K562 (cell line): ENCODE data around the gene APOB. TPM values are rescaled to one million over a fixed set of nuclear protein-coding genes. Genes with fewer than 3 reads are reported as not detected.

Source experiments
- ATAC-seq: fragments of 200-7000 bp; cut with Tn5 transposase; 3 replicates; pipeline ENCODE4 v1.9.1; 2020; ENCODE audit warnings: moderate library complexity
- BruUV-seq: library from RNA; stranded (reverse); fragments of 400-500 nt; replicated peaks from 2 replicates; lab custom pipeline; 2021; lab: Mats Ljungman, UMichigan
- CTCF ChIA-PET: fragments of 300-600 bp; formaldehyde crosslinking; extraction: SDS; loops from one replicate; lab custom pipeline; 2021; ENCODE audit warnings: low intra/inter-chr PET ratio; lab: Yijun Ruan, JAX
- POLR2A ChIA-PET: fragments of 300-600, 350-650 bp; sonication (Branson Sonifier 250); formaldehyde crosslinking; extraction: SDS; loops from one replicate; lab custom pipeline; 2021; ENCODE audit warnings: antibody characterized with exemption, inconsistent platforms; lab: Yijun Ruan, JAX
- DNase-seq, 4 experiments: peaks; one replicate each; pipeline versions ENCODE4 v3.0.0 to v3.0.0-alpha.2; 2011 to 2018; ENCODE audit warnings: low spot score in 3 of 4, mixed read lengths in 3 of 4; ENCODE audit errors: extremely low read depth in 1 of 4
- FAIRE-seq: peaks from 2 replicates; lab custom pipeline; 2011; peaks lifted over from hg19 to GRCh38; lab: Jason Lieb, UNC
- H2AFZ ChIP-seq: 2 replicates; pipeline ENCODE4 v1.6.0; 2011; ENCODE audit warnings: low read depth, low read length, control low read depth, inconsistent platforms
- H3K27ac ChIP-seq: fragments of 200-600 bp; 3 replicates; pipeline ENCODE4 v1.8.0; 2011; ENCODE audit warnings: low read depth, mild to moderate bottlenecking, control low read depth, inconsistent platforms, low read length, moderate library complexity, mixed read lengths; ENCODE audit errors: extremely low read depth
- H3K27me3 ChIP-seq, 2 experiments: fragments of 300-600 bp in 1 of 2; 2 replicates in 1 of 2; 3 replicates in 1 of 2; pipeline versions ENCODE4 v1.6.0 to v1.8.0; 2011; ENCODE audit warnings: inconsistent platforms in 2 of 2, low read length in 2 of 2, mild to moderate bottlenecking in 1 of 2, mixed read lengths in 1 of 2, moderate library complexity in 1 of 2; ENCODE audit not compliant: control insufficient read depth in 2 of 2, insufficient read depth in 2 of 2
- H3K36me3 ChIP-seq: fragments of 300-600 bp; 3 replicates; pipeline ENCODE4 v1.8.0; 2011; ENCODE audit warnings: mild to moderate bottlenecking, low read length, inconsistent platforms; ENCODE audit not compliant: control insufficient read depth, insufficient read depth
- H3K4me1 ChIP-seq, 2 experiments: fragments of 200-600 bp in 1 of 2; replicated peaks in 1 of 2; 2 replicates in 1 of 2; 3 replicates in 1 of 2; pipeline versions ENCODE4 v1.5.1 to v1.8.0; 2011; ENCODE audit warnings: inconsistent platforms in 2 of 2, low read length in 2 of 2, mild to moderate bottlenecking in 1 of 2, mixed read lengths in 1 of 2, moderate library complexity in 1 of 2; ENCODE audit not compliant: control insufficient read depth in 2 of 2, insufficient read depth in 2 of 2
- H3K4me2 ChIP-seq: 2 replicates; pipeline ENCODE4 v1.6.1; 2011; ENCODE audit warnings: low read length, control low read depth, inconsistent platforms, mixed read lengths; ENCODE audit not compliant: insufficient read depth
- H3K4me3 ChIP-seq: fragments of 200-600 bp; sonication (generic), shearing (Covaris generic); 2 replicates; pipeline ENCODE4 v1.5.1; 2016; ENCODE audit warnings: control low read depth, inconsistent platforms
- H3K79me2 ChIP-seq: fragments of 200-600 bp; 3 replicates; pipeline ENCODE4 v1.8.0; 2011; ENCODE audit warnings: low read length, inconsistent platforms; ENCODE audit not compliant: control insufficient read depth, insufficient read depth
- H3K9ac ChIP-seq, 2 experiments: 2 replicates each; pipeline versions ENCODE4 v1.6.0 to v1.6.1; 2011; ENCODE audit warnings: low read depth in 2 of 2, low read length in 2 of 2, control low read depth in 1 of 2, inconsistent platforms in 1 of 2, mild to moderate bottlenecking in 1 of 2, mixed read lengths in 1 of 2; ENCODE audit not compliant: insufficient read depth in 1 of 2
- H3K9me1 ChIP-seq: one replicate; pipeline ENCODE4 v1.6.0; 2011; ENCODE audit warnings: inconsistent platforms, mild to moderate bottlenecking, low read length, moderate library complexity; ENCODE audit not compliant: control insufficient read depth, insufficient read depth
- H3K9me3 ChIP-seq: replicated peaks from 2 replicates; pipeline ENCODE4 v1.5.1; 2011; ENCODE audit warnings: low read depth, low read length, inconsistent platforms; ENCODE audit not compliant: control insufficient read depth, insufficient read depth
- H4K20me1 ChIP-seq: replicated peaks from 2 replicates; pipeline ENCODE4 v1.6.1; 2011; ENCODE audit warnings: low read length, inconsistent platforms, mixed read lengths; ENCODE audit not compliant: control insufficient read depth, insufficient read depth
- BMI1 ChIP-seq: fragments of 150-350 bp; IDR thresholded peaks from 2 replicates; pipeline ENCODE4 v1.6.1; 2014; ENCODE audit warnings: low read length
- CSDE1 ChIP-seq, 2 experiments: fragments of 450-650 bp; IDR thresholded peaks; 2 replicates each; pipeline ENCODE4 v1.6.1; 2016; ENCODE audit warnings: mild to moderate bottlenecking in 1 of 2
- E2F6 ChIP-seq, 2 experiments: IDR thresholded peaks; 2 replicates each; pipeline ENCODE4 v1.6.1; 2011; ENCODE audit warnings: borderline replicate concordance in 1 of 2, control low read depth in 1 of 2, low read depth in 1 of 2, low read length in 1 of 2, mild to moderate bottlenecking in 1 of 2, mixed read lengths in 1 of 2, moderate library complexity in 1 of 2; ENCODE audit not compliant: insufficient read depth in 1 of 2, insufficient read length in 1 of 2, poor library complexity in 1 of 2, severe bottlenecking in 1 of 2; ENCODE audit errors: extremely low read depth in 1 of 2
- GABPB1 ChIP-seq: sonication (generic); formaldehyde crosslinking; IDR thresholded peaks from 2 replicates; pipeline ENCODE4 v1.8.0; 2022; ENCODE audit warnings: mild to moderate bottlenecking, missing genetic modification reagents
- KDM1A ChIP-seq, 2 experiments: fragments of 450-650 bp; IDR thresholded peaks; 2 replicates each; pipeline ENCODE4 v1.6.1; 2016; ENCODE audit warnings: mild to moderate bottlenecking in 2 of 2
- MEF2D ChIP-seq: conservative IDR thresholded peaks from 2 replicates; pipeline ENCODE4 v1.6.1; 2016; ENCODE audit warnings: low read depth, missing genetic modification characterization, missing compliant biosample characterization
- PBX2 ChIP-seq, 2 experiments: IDR thresholded peaks in 1 of 2; conservative IDR thresholded peaks in 1 of 2; 2 replicates each; pipeline ENCODE4 v1.6.1; 2016; ENCODE audit warnings: low read depth in 2 of 2, mild to moderate bottlenecking in 1 of 2, missing compliant biosample characterization in 1 of 2, missing genetic modification characterization in 1 of 2, moderate library complexity in 1 of 2
- PHF21A ChIP-seq: fragments of 450-650 bp; IDR thresholded peaks from 2 replicates; pipeline ENCODE4 v1.6.1; 2017; ENCODE audit warnings: low read depth, borderline replicate concordance
- POLR3A ChIP-seq: IDR thresholded peaks from 2 replicates; pipeline ENCODE4 v1.6.1; 2011; ENCODE audit warnings: borderline replicate concordance, mild to moderate bottlenecking, moderate library complexity; ENCODE audit not compliant: insufficient read length, insufficient read depth; ENCODE audit errors: extremely low read depth
- RBM14 ChIP-seq: fragments of 200-400 bp; formaldehyde crosslinking; IDR thresholded peaks from 2 replicates; pipeline ENCODE4 v1.6.1; 2018; ENCODE audit warnings: low read depth, mild to moderate bottlenecking, low read length, moderate library complexity, borderline replicate concordance; ENCODE audit not compliant: insufficient read depth
- SMARCC2 ChIP-seq: fragments of 450-650 bp; IDR thresholded peaks from 2 replicates; pipeline ENCODE4 v1.6.1; 2017; ENCODE audit warnings: antibody characterized with exemption, moderate library complexity, mild to moderate bottlenecking, low read depth
- SP2 ChIP-seq: IDR thresholded peaks from 2 replicates; pipeline ENCODE4 v1.6.1; 2011; ENCODE audit warnings: mild to moderate bottlenecking, low read depth, low read length, moderate library complexity; ENCODE audit not compliant: poor library complexity, severe bottlenecking; ENCODE audit errors: extremely low read depth
- TAF9B ChIP-seq: fragments of 450-650 bp; IDR thresholded peaks from 2 replicates; pipeline ENCODE4 v1.6.1; 2018; ENCODE audit warnings: mild to moderate bottlenecking; ENCODE audit not compliant: partially characterized antibody
- THRA ChIP-seq: fragments of 450-650 bp; IDR thresholded peaks from 2 replicates; pipeline ENCODE4 v1.6.1; 2017; ENCODE audit warnings: mild to moderate bottlenecking, moderate library complexity
- ZNF165 ChIP-seq: fragments of 250-450 bp; sonication (Bioruptor Pico); IDR thresholded peaks from 2 replicates; pipeline ENCODE4 v1.4.0; 2020; ENCODE audit warnings: borderline replicate concordance
- ZNF263 ChIP-seq: sonication (generic); formaldehyde crosslinking; IDR thresholded peaks from 2 replicates; pipeline ENCODE4 v1.8.0; 2022; ENCODE audit warnings: mild to moderate bottlenecking, missing genetic modification reagents, borderline replicate concordance
- ZNF507 ChIP-seq: conservative IDR thresholded peaks from 2 replicates; pipeline ENCODE4 v1.6.1; 2017; ENCODE audit warnings: missing genetic modification characterization, missing compliant biosample characterization
- WGBS: fragments of 100-300 bp; shearing (Covaris generic); methylation state at CpG from one replicate; pipeline ENCODE4 v1.1.6; 2016; ENCODE audit warnings: low coverage, mixed read lengths; ENCODE audit not compliant: insufficient coverage; ENCODE audit errors: missing lambda C conversion rate; 5-methylcytosine and 5-hydroxymethylcytosine counted together
- in situ Hi-C: fragments of 300-500 bp; cut with MboI; formaldehyde crosslinking; loops from 4 replicates; pipeline ENCODE4 v1.15.0; 2018; ENCODE audit warnings: inconsistent platforms, mixed read lengths
- intact Hi-C: fragments of 100-400 bp; cut with micrococcal nuclease; formaldehyde crosslinking; loops from 2 replicates; pipeline ENCODE4 v1.14.2; 2022
- polyA plus RNA-seq, 8 experiments: library from polyadenylated mRNA; depleted of rRNA in 4 of 8; stranded (reverse) in 5 of 8; unstranded in 3 of 8; fragments of >200 nt; fragmentation: Nextera tagmentation in 2 of 8; fragmentation: Illumina TruSeq in 1 of 8; extraction: Ambion mirVana in 2 of 8; extraction: Trizol in 1 of 8; gene quantifications; 2 replicates each; pipeline versions ENCODE4 v1.2.1 to v1.2.3, GENCODE V29; 2011 to 2014; ENCODE audit warnings: inconsistent platforms in 1 of 8, missing spikeins in 1 of 8
- total RNA-seq, 7 experiments: library from RNA; depleted of rRNA in 6 of 7; stranded (reverse); fragments of >200 nt in 6 of 7; fragmentation: Illumina TruSeq in 2 of 7; extraction: Trizol in 2 of 7; gene quantifications; 2 replicates each; pipeline versions ENCODE4 v1.2.1 to v1.2.3, GENCODE V29; 2011 to 2021; ENCODE audit warnings: low replicate concordance in 1 of 7

APOB gene
- total and polyA plus RNA-seq, 9 of the 15 experiments (the other 6 are each of a cell fraction or from before 2014, with no cell fraction given), result 0.73 TPM; not detected in 8

- BruUV-seq, result no TSS peak
- WGBS, result 0% methylated on average over 8 of the region's 8 CpGs
- TF ChIP-seq THRA (no peak), POLR3A (no peak), SP2 (no peak), ZNF263 (CRISPR knock-in tag) (no peak), ZNF507 (no peak), RBM14 (no peak), MEF2D (no peak), SMARCC2 (no peak), E2F6 (IDR thresholded peaks at IDR 0.05; ENCODE audit: borderline replicate concordance in 1 of 2, extremely low read depth in 1 of 2, insufficient read depth in 1 of 2, insufficient read length in 1 of 2, low read depth in 1 of 2, low read length in 1 of 2, poor library complexity in 1 of 2, severe bottlenecking in 1 of 2) (no peak), KDM1A (IDR thresholded peaks at IDR 0.05) (no peak), TAF9B (no peak), CSDE1 (IDR thresholded peaks at IDR 0.05) (no peak), GABPB1 (CRISPR knock-in tag) (no peak), BMI1 (no peak), ZNF165 (CRISPR knock-in tag) (no peak), PHF21A (no peak), PBX2 (CRISPR knock-in tag; IDR thresholded peaks at IDR 0.05; ENCODE audit: low read depth) (no peak), PBX2 (tag; conservative IDR thresholded peaks at IDR 0.05; ENCODE audit: low read depth) (no peak)
- Histone ChIP-seq H4K20me1 (no peaks in the 10 kb centered on the region), H3K9ac (no peak overlapping the region), H3K4me3 (no peak overlapping the region), H3K4me1 (no peaks in the 10 kb centered on the region), H3K79me2 (no peaks in the 10 kb centered on the region), H3K27me3 (peaks cover 0 to 6% of the 10 kb centered on the region in 2 experiments; a peak in 1 of 5 replicates), H3K36me3 (no peaks in the 10 kb centered on the region), H3K4me2 (no peak overlapping the region), H3K27ac (no peak overlapping the region), H3K9me3 (no peaks in the 10 kb centered on the region), H3K9me1 (no peaks in the 10 kb centered on the region), H2AFZ (no peak overlapping the region)
- ATAC-seq (no peak), DNase-seq (no peak), FAIRE-seq (no peak)
- ChIA-PET POLR2A (no interaction called here), CTCF (no interaction called here)
- in situ Hi-C loops (no loop called here), intact Hi-C loops (no loop called here)
Measured at GRCh38 chr2:20984408-20984807, 59.5 kb downstream of the APOB start.
